Fibroblast of lung (primary cell): ENCODE results near the gene LRG1. TPM values are rescaled to one million over a fixed set of nuclear protein-coding genes. Genes with fewer than 3 reads are reported as not detected.
"Not testable (repeated sequence)": the region's sequence is repeated elsewhere in the genome, so short reads cannot be mapped to it uniquely, and the experiment has no call there.

Experiments used
- DNase-seq, 2 donors: peaks; one replicate each; pipeline versions ENCODE4 v3.0.0 to v3.0.0-alpha.2; 2010; ENCODE audit warnings: low read depth in 2 of 2
- H2AFZ ChIP-seq: 2 replicates; pipeline ENCODE4 v1.5.1; 2012; ENCODE audit warnings: low read length, control low read depth, inconsistent platforms
- H3K27ac ChIP-seq: 2 replicates; pipeline ENCODE4 v1.5.1; 2011; ENCODE audit warnings: low read length, control low read depth; ENCODE audit not compliant: insufficient read depth
- H3K27me3 ChIP-seq: 2 replicates; pipeline ENCODE4 v1.5.1; 2011; ENCODE audit warnings: mild to moderate bottlenecking, low read length; ENCODE audit not compliant: control insufficient read depth, insufficient read depth
- H3K36me3 ChIP-seq: 2 replicates; pipeline ENCODE4 v1.5.1; 2011; ENCODE audit warnings: low read length; ENCODE audit not compliant: control insufficient read depth, insufficient read depth
- H3K4me1 ChIP-seq: 2 replicates; pipeline ENCODE4 v1.5.1; 2011; ENCODE audit warnings: low read length; ENCODE audit not compliant: control insufficient read depth, insufficient read depth; ENCODE audit errors: extremely low read depth
- H3K4me2 ChIP-seq: 2 replicates; pipeline ENCODE4 v1.5.1; 2011; ENCODE audit warnings: low read length, control low read depth; ENCODE audit not compliant: insufficient read depth; ENCODE audit errors: extremely low read depth
- H3K4me3 ChIP-seq, 4 experiments: fragments of 200-600 bp in 1 of 4; sonication (generic) in 1 of 4; replicated peaks in 1 of 4; 2 replicates each; pipeline ENCODE4 v1.5.1; 2011 to 2016; ENCODE audit warnings: low read length in 4 of 4, low read depth in 3 of 4, mild to moderate bottlenecking in 3 of 4, control low read depth in 2 of 4, inconsistent platforms in 1 of 4, mixed read lengths in 1 of 4; ENCODE audit not compliant: insufficient read depth in 1 of 4; ENCODE audit errors: control extremely low read depth in 1 of 4
- H3K79me2 ChIP-seq: 2 replicates; pipeline ENCODE4 v1.5.1; 2012; ENCODE audit warnings: mild to moderate bottlenecking, low read length, inconsistent platforms; ENCODE audit not compliant: control insufficient read depth, insufficient read depth
- H3K9ac ChIP-seq: 2 replicates; pipeline ENCODE4 v1.5.1; 2011; ENCODE audit warnings: mild to moderate bottlenecking, low read length, control low read depth; ENCODE audit not compliant: insufficient read depth
- H3K9me3 ChIP-seq: 2 replicates; pipeline ENCODE4 v1.5.1; 2012; ENCODE audit warnings: low read depth, low read length; ENCODE audit not compliant: control insufficient read depth, insufficient read depth
- H4K20me1 ChIP-seq: 2 replicates; pipeline ENCODE4 v1.5.1; 2011; ENCODE audit warnings: low read length; ENCODE audit not compliant: control insufficient read depth, insufficient read depth; ENCODE audit errors: extremely low read depth
- EZH2 ChIP-seq: IDR thresholded peaks from 2 replicates; pipeline ENCODE4 v1.5.1; 2012; ENCODE audit warnings: low read length, control low read depth, mild to moderate bottlenecking; ENCODE audit errors: missing control alignments
- polyA plus RNA-seq, 2 donors: library from polyadenylated mRNA; depleted of rRNA in 1 of 2; stranded (reverse) in 1 of 2; unstranded in 1 of 2; fragments of >200 nt; gene quantifications; 2 replicates each; pipeline ENCODE4 v1.2.1, GENCODE V29; 2011 to 2012; ENCODE audit warnings: missing spikeins in 1 of 2
- total RNA-seq: library from RNA; depleted of rRNA; stranded (reverse); fragments of >200 nt; gene quantifications from 2 replicates; pipeline ENCODE4 v1.2.1, GENCODE V29; 2014
- TF ChIP-seq, protein P1 (sequence below), 2 donors: IDR thresholded peaks in 1 of 2; conservative IDR thresholded peaks in 1 of 2; 1 replicate in 1 of 2; 2 replicates in 1 of 2; pipeline ENCODE4 v1.5.1; 2011 to 2012; ENCODE audit warnings: low read length in 2 of 2, control low read depth in 1 of 2, inconsistent platforms in 1 of 2, low read depth in 1 of 2, mild to moderate bottlenecking in 1 of 2

Gene LRG1
- total and polyA plus RNA-seq, 2 donors (not counting 1 experiment from before 2014, with no cell fraction given), result 0.10 TPM; not detected in 1

DNA sequence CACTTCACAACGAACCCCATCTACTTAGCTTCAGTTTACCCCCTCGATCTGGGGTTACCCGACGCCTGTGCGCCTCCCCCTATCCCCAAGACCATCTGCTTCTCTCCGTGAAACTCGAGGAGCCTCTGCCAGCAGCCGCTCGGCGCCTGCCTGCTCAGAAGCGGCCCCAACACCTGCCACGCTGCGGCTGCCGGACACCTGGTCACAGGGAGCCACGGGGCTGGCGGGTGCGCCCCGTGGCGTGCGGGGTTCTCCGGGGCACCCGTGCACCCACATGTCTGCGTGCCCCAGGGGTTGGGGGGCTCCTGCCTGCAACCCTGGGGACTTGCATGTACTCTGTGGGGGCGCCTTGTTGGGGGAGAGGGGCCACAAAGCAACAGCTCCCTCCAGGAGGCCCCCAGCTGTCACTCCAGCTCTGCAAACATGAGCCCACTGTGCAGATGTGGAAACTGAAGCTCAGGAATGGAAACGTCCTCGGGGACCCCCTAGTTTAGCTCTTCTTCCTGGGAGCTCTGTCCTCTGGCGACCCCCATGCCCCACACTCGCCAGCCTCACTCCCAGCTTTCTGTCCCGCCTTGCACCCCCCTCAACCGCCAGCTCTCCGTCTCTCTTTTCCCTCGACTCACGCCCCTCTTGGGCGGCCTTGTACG, 26.7 kb upstream of the LRG1 start:
- Histone ChIP-seq H3K79me2 (no peaks in the 10 kb centered on the region), H2AFZ (no peak overlapping the region), H3K36me3 (no peaks in the 10 kb centered on the region), H4K20me1 (no peaks in the 10 kb centered on the region), H3K4me1 (no peaks in the 10 kb centered on the region), H3K9me3 (no peaks in the 10 kb centered on the region), H3K9ac (no peak overlapping the region), H3K27me3 (no peaks in the 10 kb centered on the region), H3K27ac (no peak overlapping the region), H3K4me2 (no peak overlapping the region), H3K4me3 (no peak overlapping the region)
- DNase-seq, result no peak
- TF ChIP-seq, protein P1, sequence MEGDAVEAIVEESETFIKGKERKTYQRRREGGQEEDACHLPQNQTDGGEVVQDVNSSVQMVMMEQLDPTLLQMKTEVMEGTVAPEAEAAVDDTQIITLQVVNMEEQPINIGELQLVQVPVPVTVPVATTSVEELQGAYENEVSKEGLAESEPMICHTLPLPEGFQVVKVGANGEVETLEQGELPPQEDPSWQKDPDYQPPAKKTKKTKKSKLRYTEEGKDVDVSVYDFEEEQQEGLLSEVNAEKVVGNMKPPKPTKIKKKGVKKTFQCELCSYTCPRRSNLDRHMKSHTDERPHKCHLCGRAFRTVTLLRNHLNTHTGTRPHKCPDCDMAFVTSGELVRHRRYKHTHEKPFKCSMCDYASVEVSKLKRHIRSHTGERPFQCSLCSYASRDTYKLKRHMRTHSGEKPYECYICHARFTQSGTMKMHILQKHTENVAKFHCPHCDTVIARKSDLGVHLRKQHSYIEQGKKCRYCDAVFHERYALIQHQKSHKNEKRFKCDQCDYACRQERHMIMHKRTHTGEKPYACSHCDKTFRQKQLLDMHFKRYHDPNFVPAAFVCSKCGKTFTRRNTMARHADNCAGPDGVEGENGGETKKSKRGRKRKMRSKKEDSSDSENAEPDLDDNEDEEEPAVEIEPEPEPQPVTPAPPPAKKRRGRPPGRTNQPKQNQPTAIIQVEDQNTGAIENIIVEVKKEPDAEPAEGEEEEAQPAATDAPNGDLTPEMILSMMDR (conservative IDR thresholded peaks at IDR 0.05 in 1 of 2, IDR thresholded peaks at IDR 0.05 in 1 of 2; ENCODE audit: low read depth in 1 of 2, low read length in 2 of 2), result no peak

DNA sequence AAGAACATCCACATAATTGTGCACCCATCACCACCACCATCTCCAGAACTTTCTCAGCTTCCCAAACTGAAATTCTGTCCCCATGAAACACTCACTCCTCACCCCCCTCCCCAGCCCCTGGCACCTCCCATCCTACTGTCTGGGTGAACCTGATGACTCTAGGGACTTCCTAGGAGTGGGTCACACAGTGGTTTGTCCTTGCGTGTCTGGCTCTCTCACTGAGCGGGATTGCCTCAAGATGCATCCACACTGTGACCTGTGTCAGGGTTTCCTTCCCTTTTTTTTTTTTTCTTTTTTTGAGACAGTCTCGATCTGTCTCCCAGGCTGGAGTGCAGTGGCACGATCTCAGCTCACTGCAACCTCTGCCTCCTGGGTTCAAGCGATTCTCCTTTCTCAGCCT, 23.7 kb upstream of the LRG1 start:
- not testable (repeated sequence) for H3K9ac ChIP-seq, H4K20me1 ChIP-seq, H3K27me3 ChIP-seq, H3K4me1 ChIP-seq, H3K27ac ChIP-seq, H3K36me3 ChIP-seq, H3K4me2 ChIP-seq, H3K4me3 ChIP-seq, DNase-seq, H3K79me2 ChIP-seq, H3K9me3 ChIP-seq, H2AFZ ChIP-seq

DNA sequence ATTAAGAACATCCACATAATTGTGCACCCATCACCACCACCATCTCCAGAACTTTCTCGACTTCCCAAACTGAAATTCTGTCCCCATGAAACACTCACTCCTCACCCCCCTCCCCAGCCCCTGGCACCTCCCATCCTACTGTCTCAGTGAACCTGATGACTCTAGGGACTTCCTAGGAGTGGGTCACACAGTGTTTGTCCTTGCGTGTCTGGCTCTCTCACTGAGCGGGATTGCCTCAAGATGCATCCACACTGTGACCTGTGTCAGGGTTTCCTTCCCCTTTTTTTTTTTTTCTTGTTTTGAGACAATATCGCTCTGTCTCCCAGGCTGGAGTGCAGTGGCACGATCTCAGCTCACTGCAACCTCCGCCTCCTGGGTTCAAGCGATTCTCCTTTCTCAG, 22.2 kb upstream of the LRG1 start:
- H3K27ac ChIP-seq, H3K4me2 ChIP-seq, H4K20me1 ChIP-seq, H3K9ac ChIP-seq, H2AFZ ChIP-seq, H3K4me1 ChIP-seq, H3K79me2 ChIP-seq, DNase-seq, H3K4me3 ChIP-seq, H3K36me3 ChIP-seq, H3K27me3 ChIP-seq, H3K9me3 ChIP-seq: not testable (repeated sequence)

DNA sequence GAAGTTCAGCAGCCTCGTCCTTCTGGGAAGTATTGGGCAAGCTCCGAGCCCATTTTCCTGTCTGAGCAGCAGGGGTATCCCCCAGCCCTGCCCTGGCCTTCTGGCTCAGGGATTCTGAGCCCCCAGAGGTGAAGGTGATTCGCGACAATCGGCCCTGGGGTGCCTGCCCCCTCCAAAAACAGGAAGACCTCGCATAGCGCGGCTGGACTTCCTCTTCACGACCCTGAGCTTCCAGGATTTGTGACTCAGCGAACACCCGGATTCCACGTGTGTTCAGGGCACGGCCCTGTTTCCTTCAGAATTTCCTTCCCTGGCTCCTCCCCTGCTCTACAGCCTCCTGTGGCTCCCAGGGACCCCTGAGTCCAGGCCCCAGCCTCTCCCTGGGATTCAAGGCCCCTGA, 19.7 kb upstream of the LRG1 start, which contains the start of gene SEMA6B:
Gene SEMA6B, minus strand, starts transcription at position 116 of the 400 bp plus-strand sequence. CDS start 1,227 bp downstream, outside the sequence.
- H3K27me3 ChIP-seq, result no peaks in the 10 kb centered on the region
- TF ChIP-seq, protein P1 (conservative IDR thresholded peaks at IDR 0.05 in 1 of 2, IDR thresholded peaks at IDR 0.05 in 1 of 2; ENCODE audit: low read depth in 1 of 2, low read length in 2 of 2), result no peak
- TF ChIP-seq EZH2, result no peak
- no peak within 1 kb of the TSS for H2AFZ ChIP-seq
- H3K9ac ChIP-seq, result no peak within 1 kb of the TSS
- no peaks in the 10 kb centered on the region for H3K36me3 ChIP-seq
- no peak within 1 kb of the TSS for H3K4me2 ChIP-seq
- H3K4me3 ChIP-seq, result no peak within 1 kb of the TSS
- H3K27ac ChIP-seq, result no peak within 1 kb of the TSS
- no peaks in the 10 kb centered on the region for H3K9me3 ChIP-seq
- no peaks in the 10 kb centered on the region for H4K20me1 ChIP-seq
- H3K4me1 ChIP-seq, result no peaks in the 10 kb centered on the region
- no peak for DNase-seq
- no peaks in the 10 kb centered on the region for H3K79me2 ChIP-seq
